ENCODE measurements around the gene SELENOS.

GRCh38 chr15:101325263-101326025, 48.2 kb upstream of the SELENOS start:
- TF ChIP-seq POLR2AphosphoS5 (IDR thresholded peaks at IDR 0.05) (no peak), CTCF (IDR thresholded peaks at IDR 0.05) (no peak), POLR2A (IDR thresholded peaks at IDR 0.05) (no peak)
